Measurements from ENCODE around the gene PMEPA1.

PMEPA1 gene, protein sequence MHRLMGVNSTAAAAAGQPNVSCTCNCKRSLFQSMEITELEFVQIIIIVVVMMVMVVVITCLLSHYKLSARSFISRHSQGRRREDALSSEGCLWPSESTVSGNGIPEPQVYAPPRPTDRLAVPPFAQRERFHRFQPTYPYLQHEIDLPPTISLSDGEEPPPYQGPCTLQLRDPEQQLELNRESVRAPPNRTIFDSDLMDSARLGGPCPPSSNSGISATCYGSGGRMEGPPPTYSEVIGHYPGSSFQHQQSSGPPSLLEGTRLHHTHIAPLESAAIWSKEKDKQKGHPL

DNA sequence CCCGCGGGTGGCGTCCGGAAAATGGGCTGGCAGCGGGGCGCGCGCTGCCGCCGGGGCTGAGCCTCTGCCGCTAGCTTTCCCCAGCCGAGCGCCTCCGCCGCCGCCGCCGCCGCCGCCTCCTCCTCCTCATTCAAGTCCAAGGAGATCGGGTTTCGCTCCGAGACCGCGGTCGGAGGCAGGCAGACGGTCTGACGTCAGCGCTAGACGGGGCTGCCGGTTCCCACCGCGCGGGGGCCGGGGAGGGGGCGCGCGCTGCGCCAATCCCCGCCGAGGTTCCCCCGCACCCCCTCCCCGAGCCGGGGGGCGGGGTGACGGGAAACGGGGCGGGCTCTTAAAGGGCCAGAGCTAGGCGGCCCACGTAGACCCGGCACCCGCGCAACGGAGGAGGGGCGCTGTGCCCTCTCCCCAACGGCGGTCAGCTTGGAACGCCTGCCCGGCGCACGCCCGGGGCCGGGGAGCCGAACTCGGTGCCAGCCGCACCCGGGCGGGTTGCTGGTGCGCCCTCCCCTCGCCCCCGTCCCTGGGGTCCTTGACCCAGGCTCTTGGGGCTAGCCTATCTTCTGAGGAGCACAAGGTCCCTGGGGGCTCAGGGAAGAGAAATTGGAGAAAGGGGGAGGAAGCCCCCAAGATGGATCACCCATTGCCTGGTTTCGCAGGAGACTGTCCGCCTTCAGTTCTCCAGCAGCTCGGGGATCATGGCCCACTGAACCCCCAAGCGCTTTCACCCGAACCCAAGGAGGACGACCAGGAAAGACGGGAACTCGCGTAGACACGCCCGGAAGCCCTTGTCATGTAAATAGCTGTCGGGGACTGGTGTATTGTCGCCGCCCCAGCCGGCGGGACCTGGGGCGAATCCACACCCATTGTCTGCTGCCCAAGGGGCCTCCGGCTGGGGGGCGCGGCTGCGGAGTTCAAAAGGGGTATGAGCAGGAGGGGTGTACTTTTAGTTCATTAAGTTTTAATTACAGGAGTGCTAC, at the start of gene PMEPA1:
TSS of gene PMEPA1 (minus strand) at position 193 of the 977 bp plus-strand sequence. CDS start 433 bp downstream, outside the sequence.
- DNase-seq, result peak; percentile 96

- DNase-seq, result no peak
Observed at GRCh38 chr20:57757767-57758166, 48.0 kb upstream of the PMEPA1 start.

- DNase-seq, result no peak
Observed at GRCh38 chr20:57756921-57757320, 47.1 kb upstream of the PMEPA1 start.

DNA sequence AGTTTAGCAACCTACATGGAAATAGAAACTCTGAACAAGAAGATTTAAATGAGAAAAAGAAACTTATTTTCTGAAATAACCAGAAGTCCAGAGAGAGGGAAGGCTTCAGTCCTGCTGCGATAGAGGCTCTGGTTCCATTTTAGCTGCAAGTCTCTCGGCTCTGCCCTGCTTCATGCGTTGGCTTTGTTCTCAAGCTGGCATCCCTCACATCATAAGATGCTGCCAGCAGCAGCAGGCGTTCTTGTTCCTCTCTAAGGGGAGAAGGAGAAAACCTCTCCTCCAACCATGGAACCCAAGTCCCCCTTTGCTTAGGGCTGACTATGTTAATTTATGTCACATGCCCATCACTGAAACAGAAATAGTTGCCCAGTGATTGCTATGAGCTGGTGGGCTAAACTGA, 46.4 kb upstream of the PMEPA1 start:
- DNase-seq, result no peak

DNA sequence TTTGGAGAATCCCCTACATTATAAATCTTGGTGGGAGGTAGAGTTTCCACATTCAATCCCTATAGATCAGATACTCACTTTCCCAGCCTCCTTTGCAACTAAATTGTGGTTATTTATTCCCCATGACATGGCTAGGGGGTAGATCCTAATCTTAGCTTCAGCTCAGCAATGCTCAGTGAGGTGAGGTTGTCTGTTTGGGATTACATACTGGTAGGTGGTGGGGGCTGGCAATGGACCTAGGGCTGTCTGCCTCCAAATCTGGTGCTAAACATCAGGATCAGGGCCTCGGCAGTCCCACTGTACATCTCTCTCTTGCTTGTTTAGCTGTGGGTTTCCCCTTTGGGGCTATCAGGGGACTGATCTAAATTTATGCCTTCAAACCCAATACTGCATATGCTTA, 45.8 kb upstream of the PMEPA1 start:
- no peak for DNase-seq

DNA sequence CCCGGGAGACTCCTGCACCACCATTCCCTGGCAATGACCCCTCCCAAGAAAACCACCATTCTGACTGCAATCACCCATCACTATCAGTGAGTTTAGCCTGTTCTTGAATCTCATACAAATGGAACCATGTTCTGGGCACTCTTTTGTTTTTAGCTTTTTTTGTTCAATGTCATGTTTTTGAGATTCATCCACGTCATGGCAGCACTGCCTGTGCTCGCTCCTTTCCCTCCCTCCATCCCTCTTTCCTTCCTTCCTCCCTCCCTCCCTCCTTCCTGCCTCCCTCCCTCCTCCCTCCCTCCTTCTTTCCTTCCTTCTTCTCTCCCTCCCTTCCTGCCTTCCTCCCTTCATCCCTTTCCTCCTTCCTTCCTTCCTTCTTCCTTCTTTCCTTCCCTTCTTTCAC, 44.4 kb upstream of the PMEPA1 start:
- peak; percentile 45 for DNase-seq

DNA sequence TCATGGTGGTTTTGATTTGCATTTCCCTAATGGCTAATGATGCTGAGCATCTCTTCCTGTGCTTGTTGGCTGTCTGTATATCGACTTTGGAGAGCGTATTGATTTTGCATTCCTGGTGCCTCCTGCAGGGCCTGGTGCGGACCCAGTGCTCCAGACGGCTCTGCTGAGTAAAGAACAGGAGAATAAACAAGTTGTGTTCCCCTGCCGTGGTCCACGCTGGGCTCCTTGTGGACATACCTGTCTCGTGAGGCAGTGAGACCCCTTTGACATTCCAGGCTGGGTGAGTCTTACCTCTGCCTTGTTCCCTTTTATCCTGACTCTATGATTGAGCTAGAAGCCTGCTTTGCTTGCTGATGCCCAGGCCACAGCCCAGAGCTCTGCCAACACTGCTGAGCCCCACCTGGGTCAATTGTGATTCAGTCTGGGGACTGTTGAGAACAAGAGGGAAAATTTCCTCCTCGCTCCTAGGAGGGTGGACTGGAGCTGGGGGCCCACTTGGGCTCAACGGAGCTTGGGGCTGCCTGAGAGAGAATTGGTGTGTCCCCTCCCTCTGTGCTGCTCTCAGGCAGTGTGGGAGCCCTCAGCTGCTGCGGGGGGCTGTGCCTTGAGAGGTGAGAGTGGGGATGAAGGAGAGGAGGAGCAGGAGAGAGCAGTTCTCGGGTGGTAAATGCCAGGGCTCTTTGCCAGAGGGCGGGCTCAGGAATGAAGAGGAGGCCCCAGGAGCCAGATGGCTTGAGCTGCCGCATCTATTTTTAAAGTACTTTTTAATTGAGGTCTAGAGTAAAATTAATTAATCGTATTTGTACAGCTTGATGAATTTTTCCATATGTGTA, 43.7 kb upstream of the PMEPA1 start:
- DNase-seq, result peak; percentile 83

- no peak for DNase-seq
Observed at GRCh38 chr20:57751411-57751810, 41.6 kb upstream of the PMEPA1 start.

DNA sequence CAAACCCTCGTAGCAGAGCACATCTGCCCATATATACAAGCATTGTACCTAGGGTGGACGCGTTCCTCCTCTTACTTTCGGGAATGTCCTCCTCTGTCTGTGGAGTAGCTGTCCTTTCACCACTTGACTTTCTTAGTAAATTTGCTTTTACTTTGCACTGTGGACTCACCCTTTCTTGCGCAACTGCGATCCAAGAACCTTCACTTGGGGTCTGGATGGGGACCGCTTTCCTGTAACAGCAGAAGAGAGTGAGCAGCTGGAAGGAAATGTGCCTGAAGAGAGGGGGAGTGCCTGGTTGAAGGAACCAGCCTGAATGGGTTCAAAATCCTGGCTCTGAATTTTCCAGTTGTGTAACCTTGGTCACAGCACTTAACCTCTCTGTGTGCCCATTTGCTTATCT, 40.1 kb upstream of the PMEPA1 start:
- no peak for DNase-seq

DNA sequence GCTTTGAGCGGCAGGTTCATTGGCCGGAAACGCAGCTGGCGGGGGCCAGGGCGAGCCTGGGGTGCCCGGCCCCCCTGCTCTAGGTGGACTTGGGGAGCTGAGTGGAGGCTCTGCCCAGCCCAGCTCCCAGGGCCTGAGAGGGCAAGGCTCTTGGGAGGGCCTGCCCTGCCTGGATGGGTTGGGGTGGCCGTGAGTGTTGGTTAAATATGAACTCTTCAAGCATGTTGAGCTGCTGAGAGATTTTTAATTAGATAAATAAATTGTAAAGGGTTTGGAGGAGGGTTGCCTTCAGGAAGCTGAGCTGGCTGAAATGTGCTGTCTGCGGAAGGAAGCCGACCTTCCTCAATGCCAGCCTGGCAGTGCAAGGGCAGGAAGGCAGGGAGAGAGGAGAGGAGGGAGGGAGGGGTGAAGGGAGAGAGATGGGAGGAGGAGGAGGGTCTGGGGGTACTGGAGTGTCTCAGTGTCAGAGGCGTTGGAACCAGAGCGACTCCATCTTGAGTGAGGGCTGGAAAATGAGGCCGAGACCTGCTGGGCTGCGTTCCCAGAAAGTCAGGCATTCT, 39.4 kb upstream of the PMEPA1 start:
- DNase-seq, result peak; percentile 44

- peak; percentile 93 for DNase-seq
Observed at GRCh38 chr20:57748601-57749130, 38.9 kb upstream of the PMEPA1 start.

GRCh38 chr20:57747861-57748481, 38.2 kb upstream of the PMEPA1 start:
- DNase-seq, result peak; percentile 61

DNA sequence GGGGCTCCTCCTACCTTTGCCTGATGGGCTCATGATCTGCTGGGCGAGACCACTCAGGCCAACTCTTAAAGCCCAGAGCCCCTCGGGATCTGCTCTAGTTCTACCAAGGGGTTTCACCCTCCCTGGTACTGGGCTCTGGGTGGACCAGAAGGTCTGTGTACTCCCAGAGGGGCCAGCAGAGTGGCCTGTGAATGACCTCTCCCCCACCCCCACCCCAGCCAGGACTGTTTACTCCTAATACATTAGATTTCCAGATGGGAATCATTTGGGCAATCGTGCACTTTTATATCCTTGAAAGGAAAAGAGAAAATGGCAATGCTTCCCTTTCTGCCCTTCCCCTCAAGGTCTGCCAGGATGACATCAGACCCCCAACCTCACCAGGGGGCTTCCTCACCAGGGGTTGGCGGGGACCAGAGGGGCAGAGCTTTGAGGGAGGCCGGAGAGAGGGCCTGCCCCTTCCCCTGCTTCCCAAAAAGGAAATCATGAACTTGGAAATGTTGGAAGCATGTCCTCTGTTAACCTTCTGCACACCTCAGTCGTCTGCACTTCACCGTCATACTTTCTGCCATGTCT, 37.1 kb upstream of the PMEPA1 start:
- DNase-seq, result peak; percentile 6

- no peak for DNase-seq
Observed at GRCh38 chr20:57746201-57746600, 36.4 kb upstream of the PMEPA1 start.

- DNase-seq, result no peak
Observed at GRCh38 chr20:57744206-57744605, 34.4 kb upstream of the PMEPA1 start.

- DNase-seq, result peak; percentile 9
Observed at GRCh38 chr20:57743450-57744095, 33.8 kb upstream of the PMEPA1 start.

GRCh38 chr20:57742507-57743181, 32.8 kb upstream of the PMEPA1 start:
- no peak for DNase-seq

DNA sequence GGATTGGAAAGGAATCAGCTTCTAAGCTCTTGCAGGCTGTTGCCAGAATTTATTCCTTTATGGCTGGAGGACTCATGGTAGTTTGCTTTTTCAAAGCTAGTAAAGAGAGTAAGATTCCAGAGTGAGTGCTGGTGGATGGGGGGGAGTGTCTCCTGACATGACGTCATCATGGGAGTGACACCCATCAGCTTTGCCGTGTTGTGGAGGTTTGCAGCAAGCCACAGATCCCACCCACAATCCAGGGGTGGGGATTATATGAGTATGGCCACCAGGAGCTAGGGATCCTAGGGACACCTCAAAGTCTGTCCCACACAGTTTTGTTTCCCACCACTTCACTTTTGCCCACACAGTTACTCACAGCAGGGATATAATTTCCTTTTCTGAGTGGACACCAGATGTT, 28.7 kb upstream of the PMEPA1 start:
- DNase-seq, result no peak

- DNase-seq, result no peak
Observed at GRCh38 chr20:57738053-57738452, 28.2 kb upstream of the PMEPA1 start.

- no peak for DNase-seq
Observed at GRCh38 chr20:57737349-57737748, 27.5 kb upstream of the PMEPA1 start.
